Heart left ventricle (tissue), 13 donors: ENCODE measurements around the gene VWA5A.

Source experiments
- CTCF ChIP-seq, 12 donors: fragments of 200-600 bp; sonication (generic) in 4 of 12; IDR thresholded peaks; one replicate each; pipeline versions ENCODE4 v1.5.0 to v1.8.0; 2018 to 2022; ENCODE audit warnings: antibody characterized with exemption in 12 of 12, mild to moderate bottlenecking in 5 of 12
- POLR2A ChIP-seq, 2 donors: fragments of 450-650 bp; IDR thresholded peaks; one replicate each; pipeline ENCODE4 v1.6.1; 2017; ENCODE audit warnings: antibody characterized with exemption in 2 of 2, mild to moderate bottlenecking in 2 of 2, moderate library complexity in 2 of 2
- donor health status: ischemic (EF 13 %, LVEDD 7.1; RV severe dilation, severe dysfunction).
- donor health status: DM: no; HTN: yes; CAD: no.
- donor health status: DM: no; HTN: no; CAD: no.
- donor health status: ischemic (EF 25% LVEDD 6.9; RV normal size, moderate dysfunction).
- donor health status: ischemic (EF 25% LVEDD 5.7; RV mildly dilated, moderate dysfunction).
- donor health status: ischemic (EF 35%, LVEDD 5.7; RV mildly dilated, moderate dysfunction).
- donor health status: nonischemic (EF 11% LVEDD 7.7; RV severe dilation, severe dysfunction).
- donor health status: DM: yes; HTN: yes; CAD: no.
- donor health status: PGD.
- donor health status: ischemic (EF 29% LVEDD 5.4; RV normal size, mild dysfunction).
- donor health status: nonischemic (EF 23%, LVEDD 6.1; RV moderate dilation, normal function).

GRCh38 chr11:124174001-124174583, 58.8 kb downstream of the VWA5A start:
- no peak for TF ChIP-seq POLR2A (IDR thresholded peaks at IDR 0.05)
- no peak for TF ChIP-seq CTCF (IDR thresholded peaks at IDR 0.05)
